ENCODE data around the gene ERBB4. TPM values are rescaled to one million over a fixed set of nuclear protein-coding genes. Genes with fewer than 3 reads are reported as not detected.
A peak's percentile ranks its signal among the peaks of the same experiment; 100 is the strongest.

Gene ERBB4
- polyA plus RNA-seq, 1 of the 3 experiments (the other 2 are of a cell fraction), result 0.05 TPM

- H3K9me2 ChIP-seq, result no peaks in the 10 kb centered on the region
- DNase-seq, result no peak
- peaks cover 0 to 8% of the 10 kb centered on the region in 2 experiments; a peak in 1 of 4 replicates for H3K4me1 ChIP-seq (ENCODE audit: control insufficient read depth in 1 of 2, insufficient read depth in 2 of 2, low read depth in 1 of 2, low read length in 1 of 2)
- no peak overlapping the region for H2AFZ ChIP-seq (ENCODE audit: low read depth)
- no peaks in the 10 kb centered on the region for H3K27me3 ChIP-seq (ENCODE audit: insufficient read depth)
- peak overlapping the region; percentile 11; the same call in 1 of the 2 replicates for H3K4me2 ChIP-seq
- H3K27ac ChIP-seq (ENCODE audit: low read depth in 2 of 2, low read length in 1 of 2), result peak overlapping the region in 1 of 2 experiments; percentile 80; a peak in 2 of 4 replicates
- no peaks in the 10 kb centered on the region for H3K9me3 ChIP-seq
- peaks cover 30% of the 10 kb centered on the region for H3F3A ChIP-seq (replicated peaks; ENCODE audit: insufficient read depth)
- ChIA-PET POLR2A (no interaction called here), CTCF (interaction anchor here (1.6 kb wide), 1 partner anchor 9 kb away, joined by 3 read pairs; no protein-coding TSS in a partner anchor)
- 52% methylated on average over 1 of the region's 1 CpG for WGBS (ENCODE audit: low lambda C conversion rate)
- no peaks in the 10 kb centered on the region for H4K20me1 ChIP-seq (ENCODE audit: insufficient read depth)
- TF ChIP-seq MAX (IDR thresholded peaks at IDR 0.05; ENCODE audit: low read depth) (no peak), FOXJ3 (CRISPR knock-in tag; IDR thresholded peaks at IDR 0.05) (no peak), TCF12 (IDR thresholded peaks at IDR 0.05) (0 out of 2 replicates have a peak, but pooled peaks have one; percentile 11)
- no peak overlapping the region for H3K9ac ChIP-seq
- H3K4me3 ChIP-seq (ENCODE audit: low read depth in 2 of 2, low read length in 1 of 2), result no peak overlapping the region
- H3K36me3 ChIP-seq (replicated peaks in 1 of 2; ENCODE audit: control insufficient read depth in 1 of 2, insufficient read depth in 2 of 2, low read length in 1 of 2), result no peaks in the 10 kb centered on the region
- no peaks in the 10 kb centered on the region for H3K79me2 ChIP-seq (ENCODE audit: insufficient read depth)
Observed at GRCh38 chr2:212022966-212023365, 515.6 kb downstream of the ERBB4 start.

- DNase-seq, result no peak
- Histone ChIP-seq H3K27ac (ENCODE audit: low read depth in 2 of 2, low read length in 1 of 2) (peak overlapping the region in 1 of 2 experiments; percentile 80; a peak in 2 of 4 replicates), H4K20me1 (ENCODE audit: insufficient read depth) (no peaks in the 10 kb centered on the region), H3K9me2 (no peaks in the 10 kb centered on the region), H3F3A (replicated peaks; ENCODE audit: insufficient read depth) (peaks cover 20% of the 10 kb centered on the region), H3K27me3 (ENCODE audit: insufficient read depth) (no peaks in the 10 kb centered on the region), H3K9ac (no peak overlapping the region), H3K36me3 (replicated peaks in 1 of 2; ENCODE audit: control insufficient read depth in 1 of 2, insufficient read depth in 2 of 2, low read length in 1 of 2) (no peaks in the 10 kb centered on the region), H3K4me1 (ENCODE audit: control insufficient read depth in 1 of 2, insufficient read depth in 2 of 2, low read depth in 1 of 2, low read length in 1 of 2) (no peaks in the 10 kb centered on the region; a peak in 1 of 4 replicates), H2AFZ (ENCODE audit: low read depth) (no peak overlapping the region), H3K79me2 (ENCODE audit: insufficient read depth) (no peaks in the 10 kb centered on the region), H3K4me3 (ENCODE audit: low read depth in 2 of 2, low read length in 1 of 2) (no peak overlapping the region), H3K4me2 (no peak overlapping the region), H3K9me3 (no peaks in the 10 kb centered on the region)
- ChIA-PET CTCF (no interaction called here), POLR2A (no interaction called here)
- WGBS (ENCODE audit: low lambda C conversion rate), result 46% methylated on average over 2 of the region's 2 CpGs
- no peak for TF ChIP-seq CTCF (IDR thresholded peaks at IDR 0.05)
- no peak for TF ChIP-seq IRF3 (IDR thresholded peaks at IDR 0.05; ENCODE audit: low read depth, low read length)
- TF ChIP-seq YY1 (IDR thresholded peaks at IDR 0.05; ENCODE audit: low read depth), result no peak
- TF ChIP-seq TCF12 (IDR thresholded peaks at IDR 0.05), result peak; percentile 53; the same call in 1 of the 2 replicates
- no peak for TF ChIP-seq TAF1 (IDR thresholded peaks at IDR 0.05; ENCODE audit: borderline replicate concordance, low read depth, low read length)
- no peak for TF ChIP-seq EZH2phosphoT487 (IDR thresholded peaks at IDR 0.05; ENCODE audit: borderline replicate concordance, low read depth)
- TF ChIP-seq EP300 (IDR thresholded peaks at IDR 0.05; ENCODE audit: borderline replicate concordance in 1 of 2, low read depth in 1 of 2, low read length in 1 of 2), result peak in 1 of 2 experiments; percentile 33; a peak in 1 of 4 replicates
- TF ChIP-seq FOXJ3 (CRISPR knock-in tag; IDR thresholded peaks at IDR 0.05), result no peak
- no peak for TF ChIP-seq RCOR1 (IDR thresholded peaks at IDR 0.05; ENCODE audit: low read length)
- TF ChIP-seq, protein P1, sequence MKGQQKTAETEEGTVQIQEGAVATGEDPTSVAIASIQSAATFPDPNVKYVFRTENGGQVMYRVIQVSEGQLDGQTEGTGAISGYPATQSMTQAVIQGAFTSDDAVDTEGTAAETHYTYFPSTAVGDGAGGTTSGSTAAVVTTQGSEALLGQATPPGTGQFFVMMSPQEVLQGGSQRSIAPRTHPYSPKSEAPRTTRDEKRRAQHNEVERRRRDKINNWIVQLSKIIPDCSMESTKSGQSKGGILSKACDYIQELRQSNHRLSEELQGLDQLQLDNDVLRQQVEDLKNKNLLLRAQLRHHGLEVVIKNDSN (IDR thresholded peaks at IDR 0.05; ENCODE audit: borderline replicate concordance, low read depth), result no peak
- TF ChIP-seq MXI1 (IDR thresholded peaks at IDR 0.05; ENCODE audit: low read depth, low read length), result no peak
- no peak for TF ChIP-seq GATA2 (CRISPR knock-in tag; IDR thresholded peaks at IDR 0.05)
- TF ChIP-seq, protein P2, sequence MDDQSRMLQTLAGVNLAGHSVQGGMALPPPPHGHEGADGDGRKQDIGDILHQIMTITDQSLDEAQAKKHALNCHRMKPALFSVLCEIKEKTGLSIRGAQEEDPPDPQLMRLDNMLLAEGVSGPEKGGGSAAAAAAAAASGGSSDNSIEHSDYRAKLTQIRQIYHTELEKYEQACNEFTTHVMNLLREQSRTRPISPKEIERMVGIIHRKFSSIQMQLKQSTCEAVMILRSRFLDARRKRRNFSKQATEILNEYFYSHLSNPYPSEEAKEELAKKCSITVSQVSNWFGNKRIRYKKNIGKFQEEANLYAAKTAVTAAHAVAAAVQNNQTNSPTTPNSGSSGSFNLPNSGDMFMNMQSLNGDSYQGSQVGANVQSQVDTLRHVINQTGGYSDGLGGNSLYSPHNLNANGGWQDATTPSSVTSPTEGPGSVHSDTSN (IDR thresholded peaks at IDR 0.05), result peak; percentile 56
- TF ChIP-seq RAD21 (IDR thresholded peaks at IDR 0.05; ENCODE audit: low read length), result no peak
- TF ChIP-seq, protein P3, sequence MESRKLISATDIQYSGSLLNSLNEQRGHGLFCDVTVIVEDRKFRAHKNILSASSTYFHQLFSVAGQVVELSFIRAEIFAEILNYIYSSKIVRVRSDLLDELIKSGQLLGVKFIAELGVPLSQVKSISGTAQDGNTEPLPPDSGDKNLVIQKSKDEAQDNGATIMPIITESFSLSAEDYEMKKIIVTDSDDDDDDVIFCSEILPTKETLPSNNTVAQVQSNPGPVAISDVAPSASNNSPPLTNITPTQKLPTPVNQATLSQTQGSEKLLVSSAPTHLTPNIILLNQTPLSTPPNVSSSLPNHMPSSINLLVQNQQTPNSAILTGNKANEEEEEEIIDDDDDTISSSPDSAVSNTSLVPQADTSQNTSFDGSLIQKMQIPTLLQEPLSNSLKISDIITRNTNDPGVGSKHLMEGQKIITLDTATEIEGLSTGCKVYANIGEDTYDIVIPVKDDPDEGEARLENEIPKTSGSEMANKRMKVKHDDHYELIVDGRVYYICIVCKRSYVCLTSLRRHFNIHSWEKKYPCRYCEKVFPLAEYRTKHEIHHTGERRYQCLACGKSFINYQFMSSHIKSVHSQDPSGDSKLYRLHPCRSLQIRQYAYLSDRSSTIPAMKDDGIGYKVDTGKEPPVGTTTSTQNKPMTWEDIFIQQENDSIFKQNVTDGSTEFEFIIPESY (IDR thresholded peaks at IDR 0.05; ENCODE audit: borderline replicate concordance, low read depth), result no peak
- no peak for TF ChIP-seq CHD2 (IDR thresholded peaks at IDR 0.05; ENCODE audit: low read length, partially characterized antibody)
- 0 out of 2 replicates have a peak, but pooled peaks have one; percentile 46 for TF ChIP-seq NFIC (IDR thresholded peaks at IDR 0.05; ENCODE audit: borderline replicate concordance)
- no peak for TF ChIP-seq RXRA (IDR thresholded peaks at IDR 0.05; ENCODE audit: borderline replicate concordance, low read depth)
- TF ChIP-seq RFX5 (IDR thresholded peaks at IDR 0.05; ENCODE audit: low read length), result no peak
- TF ChIP-seq SMC3 (IDR thresholded peaks at IDR 0.05; ENCODE audit: low read depth, low read length), result no peak
Observed at GRCh38 chr2:212021947-212022346, 516.7 kb downstream of the ERBB4 start.

Measured in SK-N-SH (cell line).